Activated CD4-positive, alpha-beta T cell treated with anti-CD3 and anti-CD28 coated beads for 36 hours (primary cell): ENCODE data around the gene SPATA33. TPM values are rescaled to one million over a fixed set of nuclear protein-coding genes. Genes with fewer than 3 reads are reported as not detected.
"Not testable (repeated sequence)": the region's sequence is repeated elsewhere in the genome, so short reads cannot be mapped to it uniquely, and the experiment has no call there.

Experiments used
- ATAC-seq: fragments of 200-7000 bp; cut with Tn5 transposase; one replicate; pipeline ENCODE4 v1.10.0; 2021; ENCODE audit warnings: mild to moderate bottlenecking, moderate library complexity
- CTCF ChIA-PET: fragments of 350-600 bp; sonication (Branson Sonifier 250); formaldehyde crosslinking; loops from one replicate; lab custom pipeline; 2021; ENCODE audit warnings: antibody characterized with exemption; lab: Charles Lee
- POLR2A ChIA-PET: fragments of 350-600 bp; sonication (Branson Sonifier 250); formaldehyde crosslinking; loops from one replicate; lab custom pipeline; 2021; ENCODE audit warnings: antibody characterized with exemption, inconsistent platforms; lab: Charles Lee
- DNase-seq: peaks from one replicate; pipeline ENCODE4 v3.0.0-alpha.2; 2020
- H3K27ac Mint-ChIP-seq: one replicate; pipeline ENCODE4 v1.8.0; 2021; ENCODE audit warnings: mixed read lengths
- H3K27me3 Mint-ChIP-seq: one replicate; pipeline ENCODE4 v1.8.0; 2021; ENCODE audit warnings: mixed read lengths
- H3K36me3 Mint-ChIP-seq: one replicate; pipeline ENCODE4 v1.8.0; 2021; ENCODE audit warnings: low read depth, mixed read lengths
- H3K4me1 Mint-ChIP-seq: one replicate; pipeline ENCODE4 v1.8.0; 2021; ENCODE audit warnings: mixed read lengths
- H3K4me3 Mint-ChIP-seq: one replicate; pipeline ENCODE4 v1.8.0; 2021; ENCODE audit warnings: mild to moderate bottlenecking, moderate library complexity, mixed read lengths
- H3K9me3 Mint-ChIP-seq: one replicate; pipeline ENCODE4 v1.8.0; 2021; ENCODE audit warnings: low read depth, mixed read lengths
- intact Hi-C, 2 experiments: fragments of 100-400 bp; cut with DNase I in 1 of 2; cut with micrococcal nuclease in 1 of 2; formaldehyde crosslinking; loops; one replicate each; pipeline versions ENCODE4 v1.14.2 to v1.15.1; 2022 to 2024; cut with DNase I, micrococcal nuclease
- total RNA-seq, 2 experiments: library from RNA; stranded (reverse); gene quantifications; one replicate each; pipeline ENCODE4 v1.2.3, GENCODE V29; 2021

SPATA33 gene
- total RNA-seq, 2 experiments from 2014 or later: 6.8 to 11.6 TPM

- POLR2A ChIA-PET: no interaction called here
- CTCF ChIA-PET: interaction anchor here (0.7 to 2.2 kb wide), 3 partner anchors 11 to 18 kb away, joined by 3 to 13 read pairs (median 4); no protein-coding TSS in a partner anchor
- intact Hi-C loops: no loop called here
These were observed 30.8 kb downstream of the SPATA33 start for GRCh38 chr16:89688395-89688794.

GRCh38 chr16:89689142-89689541, 31.5 kb downstream of the SPATA33 start:
- DNase-seq (no peak), ATAC-seq (no peak)
- H3K4me1 Mint-ChIP-seq: peaks cover 14% of the 10 kb centered on the region
- peaks cover 23% of the 10 kb centered on the region for H3K36me3 Mint-ChIP-seq
- H3K27ac Mint-ChIP-seq: no peak overlapping the region
- CTCF ChIA-PET: interaction anchor here (1.0 to 2.2 kb wide), 3 partner anchors 11 to 19 kb away, joined by 3 to 13 read pairs (median 4); no protein-coding TSS in a partner anchor
- no peaks in the 10 kb centered on the region for H3K27me3 Mint-ChIP-seq
- H3K9me3 Mint-ChIP-seq: no peaks in the 10 kb centered on the region
- POLR2A ChIA-PET: no interaction called here
- no peak overlapping the region for H3K4me3 Mint-ChIP-seq
- intact Hi-C loops: no loop called here

More at GRCh38 chr16:89688395-89688794, 30.8 kb downstream of the SPATA33 start:
- no peaks in the 10 kb centered on the region for H3K27me3 Mint-ChIP-seq
- H3K4me3 Mint-ChIP-seq: peak overlapping the region; percentile 86
- H3K36me3 Mint-ChIP-seq: peaks cover 18% of the 10 kb centered on the region
- no peaks in the 10 kb centered on the region for H3K9me3 Mint-ChIP-seq
- peaks cover 14% of the 10 kb centered on the region for H3K4me1 Mint-ChIP-seq
- no peak overlapping the region for H3K27ac Mint-ChIP-seq
- DNase-seq: no peak
- ATAC-seq: no peak

DNA sequence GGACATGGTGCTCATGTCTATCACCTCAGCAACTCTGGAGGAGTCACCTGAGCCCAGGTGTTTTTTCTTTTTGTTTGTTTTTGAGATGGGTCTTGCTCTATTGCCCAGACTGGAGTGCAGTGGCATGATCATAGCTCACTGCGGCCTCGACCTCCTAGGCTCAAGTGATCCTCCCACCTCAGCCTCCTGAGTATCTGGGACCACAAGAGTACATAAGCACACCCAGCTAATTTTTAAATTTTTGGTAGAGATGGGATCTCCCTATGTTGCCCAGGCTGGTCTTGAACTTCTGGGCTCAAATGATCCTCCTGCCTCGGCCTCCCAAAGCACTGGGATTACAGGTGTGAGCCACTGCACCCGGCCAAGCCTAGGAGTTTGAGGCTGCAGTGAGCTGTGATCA, 32.0 kb downstream of the SPATA33 start:
- H3K27me3 Mint-ChIP-seq, H3K4me3 Mint-ChIP-seq, DNase-seq, ATAC-seq, POLR2A ChIA-PET, H3K27ac Mint-ChIP-seq, intact Hi-C loops, H3K9me3 Mint-ChIP-seq: not testable (repeated sequence)
- peaks cover 14% of the 10 kb centered on the region for H3K4me1 Mint-ChIP-seq
- peaks cover 23% of the 10 kb centered on the region for H3K36me3 Mint-ChIP-seq
- CTCF ChIA-PET: interaction anchor here (1.0 to 2.2 kb wide), 3 partner anchors 11 to 19 kb away, joined by 3 to 13 read pairs (median 4); no protein-coding TSS in a partner anchor

DNA sequence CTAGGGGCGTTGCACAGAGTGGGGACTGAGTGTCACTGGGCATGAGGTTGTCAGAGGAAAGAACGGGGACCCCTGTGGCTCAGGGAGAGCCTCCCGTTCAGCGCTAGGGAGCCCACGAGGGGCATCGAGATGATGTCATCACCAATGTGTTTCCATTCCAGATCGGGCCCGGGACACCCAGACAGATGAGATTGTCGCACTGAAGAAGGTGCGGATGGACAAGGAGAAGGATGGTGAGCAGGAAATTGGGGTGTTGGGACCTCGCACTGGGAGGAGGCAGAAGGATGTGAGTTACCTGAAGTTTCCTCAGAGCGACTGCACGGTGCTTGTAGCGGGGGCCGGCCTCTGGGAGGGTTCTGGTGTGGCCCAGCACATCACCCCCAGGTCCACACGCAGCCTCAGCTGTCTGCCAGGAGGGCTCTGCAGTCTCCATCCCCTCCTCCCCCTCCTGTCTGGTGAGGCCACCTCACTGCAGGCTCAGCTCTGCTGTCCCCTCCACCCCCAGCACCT, 32.8 kb downstream of the SPATA33 start:
- POLR2A ChIA-PET: no interaction called here
- H3K9me3 Mint-ChIP-seq: no peaks in the 10 kb centered on the region
- peaks cover 14% of the 10 kb centered on the region for H3K4me1 Mint-ChIP-seq
- H3K27me3 Mint-ChIP-seq: no peaks in the 10 kb centered on the region
- H3K27ac Mint-ChIP-seq: no peak overlapping the region
- DNase-seq (peak; percentile 3), ATAC-seq (no peak)
- peaks cover 23% of the 10 kb centered on the region for H3K36me3 Mint-ChIP-seq
- CTCF ChIA-PET: interaction anchor here (2.2 kb wide), 1 partner anchor 10 kb away, joined by 13 read pairs; no protein-coding TSS in a partner anchor
- intact Hi-C loops: no loop called here
- no peak overlapping the region for H3K4me3 Mint-ChIP-seq

DNA sequence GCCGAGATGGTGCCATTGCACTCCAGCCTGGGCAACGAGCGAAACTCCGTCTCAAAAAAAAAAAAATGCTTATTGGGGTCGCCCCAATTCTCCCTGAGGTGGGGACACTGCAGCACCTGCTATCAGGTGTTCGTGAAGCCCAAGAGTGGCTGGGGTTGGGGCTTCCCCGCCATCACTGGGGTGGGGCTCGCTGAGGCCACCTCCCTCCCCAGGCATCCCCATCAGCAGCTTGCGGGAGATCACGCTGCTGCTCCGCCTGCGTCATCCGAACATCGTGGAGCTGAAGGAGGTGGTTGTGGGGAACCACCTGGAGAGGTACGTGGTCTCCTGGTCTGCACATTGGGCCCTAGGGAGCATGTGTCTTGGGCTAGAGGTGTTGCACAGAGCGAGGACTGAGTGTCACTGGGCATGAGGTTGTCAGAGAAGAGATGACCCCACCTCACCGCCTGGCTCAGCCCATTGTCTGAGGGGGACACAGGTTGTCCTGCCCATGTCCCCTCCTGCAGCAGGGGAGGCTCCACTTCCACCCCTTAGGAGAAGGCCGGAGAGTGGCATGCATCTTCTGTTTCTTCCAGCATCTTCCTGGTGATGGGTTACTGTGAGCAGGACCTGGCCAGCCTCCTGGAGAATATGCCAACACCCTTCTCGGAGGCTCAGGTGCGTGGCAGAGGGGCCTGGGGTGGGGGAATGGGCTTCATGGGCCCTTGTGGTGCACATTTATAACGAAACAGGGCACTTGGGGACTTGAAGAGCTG, 33.8 kb downstream of the SPATA33 start:
- intact Hi-C loops: no loop called here
- no peaks in the 10 kb centered on the region for H3K27me3 Mint-ChIP-seq
- DNase-seq (peak; percentile 3), ATAC-seq (no peak)
- POLR2A ChIA-PET: no interaction called here
- peaks cover 23% of the 10 kb centered on the region for H3K36me3 Mint-ChIP-seq
- H3K4me3 Mint-ChIP-seq: no peak overlapping the region
- H3K9me3 Mint-ChIP-seq: no peaks in the 10 kb centered on the region
- peaks cover 11% of the 10 kb centered on the region for H3K4me1 Mint-ChIP-seq
- H3K27ac Mint-ChIP-seq: no peak overlapping the region
- CTCF ChIA-PET: no interaction called here

DNA sequence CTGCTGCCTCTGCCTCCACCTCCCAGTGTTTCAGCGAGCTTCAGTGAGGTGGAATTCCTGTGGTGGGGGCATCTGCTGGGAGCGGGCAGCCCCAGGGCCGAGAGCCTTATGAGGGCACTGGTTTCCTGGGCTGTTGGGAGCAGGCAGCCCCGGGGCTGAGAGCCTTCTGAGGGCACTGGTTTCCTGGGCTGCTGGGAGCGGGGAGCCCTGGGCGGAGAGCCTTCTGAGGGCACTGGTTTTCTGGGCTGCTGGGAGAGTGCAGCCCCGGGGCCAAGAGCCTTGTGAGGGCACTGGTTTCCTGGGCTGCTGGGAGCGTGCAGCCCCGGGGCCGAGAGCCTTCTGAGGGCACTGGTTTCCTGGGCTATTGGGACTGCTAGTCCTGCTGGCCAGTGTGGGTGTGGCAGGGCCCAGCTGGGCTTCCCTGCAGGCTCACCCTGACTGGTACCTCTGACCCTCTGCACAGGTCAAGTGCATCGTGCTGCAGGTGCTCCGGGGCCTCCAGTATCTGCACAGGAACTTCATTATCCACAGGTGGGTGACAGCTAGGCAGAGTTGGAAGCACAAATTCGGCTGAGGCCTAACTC, 34.4 kb downstream of the SPATA33 start:
- Mint-ChIP-seq H3K27me3 (no peaks in the 10 kb centered on the region), H3K27ac (no peak overlapping the region), H3K4me1 (peaks cover 10% of the 10 kb centered on the region), H3K4me3 (no peak overlapping the region), H3K9me3 (no peaks in the 10 kb centered on the region), H3K36me3 (peaks cover 23% of the 10 kb centered on the region)
- intact Hi-C loops: no loop called here
- ChIA-PET CTCF (no interaction called here), POLR2A (no interaction called here)
- no peak for ATAC-seq
- peak; percentile 2 for DNase-seq

- H3K9me3 Mint-ChIP-seq: no peaks in the 10 kb centered on the region
- intact Hi-C loops: no loop called here
- no peak overlapping the region for H3K4me3 Mint-ChIP-seq
- POLR2A ChIA-PET: no interaction called here
- peaks cover 4% of the 10 kb centered on the region for H3K4me1 Mint-ChIP-seq
- peaks cover 17% of the 10 kb centered on the region for H3K36me3 Mint-ChIP-seq
- no peaks in the 10 kb centered on the region for H3K27me3 Mint-ChIP-seq
- CTCF ChIA-PET: no interaction called here
- ATAC-seq (no peak), DNase-seq (peak; percentile 3)
- H3K27ac Mint-ChIP-seq: no peak overlapping the region
These were observed 35.7 kb downstream of the SPATA33 start for GRCh38 chr16:89693289-89693731.

DNA sequence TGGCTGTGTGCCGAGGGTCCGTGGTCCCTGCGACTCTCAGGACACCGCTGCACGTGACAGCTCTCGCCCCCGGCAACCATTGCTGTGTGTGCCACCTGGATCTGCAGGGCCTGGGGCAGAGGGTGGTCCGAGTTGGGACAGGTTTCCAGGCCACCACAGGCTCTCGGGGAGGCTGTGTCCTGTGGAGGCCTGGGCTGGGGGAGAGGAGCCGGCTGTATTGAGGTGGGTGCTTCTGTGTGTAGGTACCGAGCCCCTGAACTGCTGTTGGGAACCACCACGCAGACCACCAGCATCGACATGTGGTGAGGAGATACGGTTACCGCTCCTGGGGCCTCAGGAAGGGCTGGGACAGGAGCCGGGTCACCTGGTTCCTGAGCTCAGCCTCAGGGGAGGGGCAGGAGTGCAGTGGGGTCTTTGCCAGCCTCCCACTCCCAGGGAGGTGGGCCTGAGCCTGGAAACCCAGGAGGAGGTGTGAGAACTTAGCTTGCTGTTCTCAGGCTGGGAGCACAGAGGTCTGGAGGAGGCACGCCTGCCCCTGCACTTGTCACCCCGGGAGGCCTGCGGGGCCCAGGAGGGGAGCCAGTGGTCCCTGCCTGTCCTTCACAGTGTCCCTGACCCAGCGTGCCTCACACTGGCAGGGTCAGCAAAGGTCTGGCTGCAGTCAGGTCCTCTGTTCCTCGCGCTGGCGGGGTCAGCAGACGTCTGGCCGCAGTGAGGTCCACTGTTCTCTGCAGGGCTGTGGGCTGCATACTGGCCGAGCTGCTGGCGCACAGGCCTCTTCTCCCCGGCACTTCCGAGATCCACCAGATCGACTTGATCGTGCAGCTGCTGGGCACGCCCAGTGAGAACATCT, 36.5 kb downstream of the SPATA33 start:
- CTCF ChIA-PET: no interaction called here
- Mint-ChIP-seq H3K4me3 (no peak overlapping the region), H3K4me1 (peaks cover 2% of the 10 kb centered on the region), H3K9me3 (no peaks in the 10 kb centered on the region), H3K27me3 (no peaks in the 10 kb centered on the region), H3K27ac (no peak overlapping the region), H3K36me3 (peaks cover 19% of the 10 kb centered on the region)
- ATAC-seq (no peak), DNase-seq (peak; percentile 6)
- intact Hi-C loops: no loop called here
- POLR2A ChIA-PET: no interaction called here

GRCh38 chr16:89694784-89695085, 37.1 kb downstream of the SPATA33 start:
- H3K9me3 Mint-ChIP-seq, ATAC-seq, H3K4me1 Mint-ChIP-seq, H3K4me3 Mint-ChIP-seq, H3K27me3 Mint-ChIP-seq, CTCF ChIA-PET, H3K27ac Mint-ChIP-seq, POLR2A ChIA-PET, intact Hi-C loops: not testable (repeated sequence)
- peak; percentile 4 for DNase-seq
- H3K36me3 Mint-ChIP-seq: peaks cover 19% of the 10 kb centered on the region

DNA sequence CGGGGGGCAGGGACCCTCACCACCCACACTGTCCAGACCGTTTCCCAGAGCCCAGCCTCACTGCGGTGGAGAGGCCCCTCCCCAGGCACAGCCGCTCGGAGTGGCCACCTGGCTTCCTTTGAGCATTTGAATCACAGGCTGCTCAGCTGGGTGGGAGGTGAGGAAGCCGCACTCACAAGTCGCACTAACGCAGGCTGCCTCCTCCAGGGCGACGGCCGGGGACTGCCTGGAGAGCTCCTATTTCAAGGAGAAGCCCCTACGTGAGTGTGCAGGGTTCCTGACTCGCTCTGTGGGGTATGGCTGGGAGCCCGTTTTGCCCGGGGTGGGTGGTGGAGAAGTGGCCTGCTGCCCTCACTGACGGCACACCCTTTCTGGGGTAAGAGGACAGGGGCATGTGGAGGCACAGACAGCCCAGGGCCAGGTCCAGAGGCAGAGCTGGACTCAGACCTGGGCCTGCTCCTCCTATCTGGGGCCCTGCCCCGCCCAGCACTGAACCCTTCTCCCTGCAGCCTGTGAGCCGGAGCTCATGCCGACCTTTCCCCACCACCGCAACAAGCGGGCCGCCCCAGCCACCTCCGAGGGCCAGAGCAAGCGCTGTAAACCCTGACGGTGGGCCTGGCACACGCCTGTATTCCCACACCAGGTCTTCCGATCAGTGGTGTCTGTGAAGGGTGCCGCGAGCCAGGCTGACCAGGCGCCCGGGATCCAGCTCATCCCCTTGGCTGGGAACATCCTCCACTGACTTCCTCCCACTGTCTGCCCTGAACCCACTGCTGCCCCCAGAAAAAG, 37.6 kb downstream of the SPATA33 start:
- DNase-seq (peak; percentile 4), ATAC-seq (no peak)
- CTCF ChIA-PET: no interaction called here
- no peak overlapping the region for H3K27ac Mint-ChIP-seq
- no peaks in the 10 kb centered on the region for H3K27me3 Mint-ChIP-seq
- intact Hi-C loops: no loop called here
- peaks cover 14% of the 10 kb centered on the region for H3K36me3 Mint-ChIP-seq
- H3K9me3 Mint-ChIP-seq: no peaks in the 10 kb centered on the region
- H3K4me3 Mint-ChIP-seq: no peak overlapping the region
- H3K4me1 Mint-ChIP-seq: peaks cover 6% of the 10 kb centered on the region
- POLR2A ChIA-PET: no interaction called here
